Left ventricle myocardium inferior (tissue), 1 donor: ENCODE results near the gene CDK14. TPM values are rescaled to one million over a fixed set of nuclear protein-coding genes. Genes with fewer than 3 reads are reported as not detected.

Experiments used
- DNase-seq: peaks from one replicate; pipeline ENCODE4 v3.0.0-alpha.2; 2020
- H3K27ac ChIP-seq: fragments of 200-600 bp; replicated peaks from 2 replicates; pipeline ENCODE4 v1.8.0; 2021
- H3K27me3 ChIP-seq: fragments of 200-600 bp; 2 replicates; pipeline ENCODE4 v1.8.0; 2021; ENCODE audit warnings: low read depth
- H3K36me3 ChIP-seq: fragments of 200-600 bp; 2 replicates; pipeline ENCODE4 v1.8.0; 2021
- H3K4me1 ChIP-seq: fragments of 200-600 bp; 2 replicates; pipeline ENCODE4 v1.8.0; 2021
- H3K4me3 ChIP-seq: fragments of 200-600 bp; 2 replicates; pipeline ENCODE4 v1.8.0; 2021; ENCODE audit warnings: mild to moderate bottlenecking, moderate library complexity
- H3K9me3 ChIP-seq: fragments of 200-600 bp; replicated peaks from 2 replicates; pipeline ENCODE4 v1.8.0; 2021
- intact Hi-C: fragments of 100-400 bp; cut with micrococcal nuclease; formaldehyde crosslinking; loops from one replicate; pipeline ENCODE4 v1.11.0; 2022
- total RNA-seq: library from RNA; stranded (reverse); fragmentation: NEBNext Ultra II Directional; extraction: Animal tissue kit (Norgen Biotek cat#: 25700); gene quantifications from one replicate; pipeline ENCODE4 v1.2.1, GENCODE V29; 2021
- TF ChIP-seq, protein P1 (sequence below): fragments of 200-600 bp; IDR thresholded peaks from 2 replicates; pipeline ENCODE4 v1.8.0; 2021; ENCODE audit warnings: antibody characterized with exemption, mild to moderate bottlenecking, borderline replicate concordance
- donor health status: DM: no; HTN: yes; CAD: no; lungs with severe emphysema.

Gene CDK14
- total RNA-seq, 1 donor from 2014 or later = 18.7 TPM

DNA sequence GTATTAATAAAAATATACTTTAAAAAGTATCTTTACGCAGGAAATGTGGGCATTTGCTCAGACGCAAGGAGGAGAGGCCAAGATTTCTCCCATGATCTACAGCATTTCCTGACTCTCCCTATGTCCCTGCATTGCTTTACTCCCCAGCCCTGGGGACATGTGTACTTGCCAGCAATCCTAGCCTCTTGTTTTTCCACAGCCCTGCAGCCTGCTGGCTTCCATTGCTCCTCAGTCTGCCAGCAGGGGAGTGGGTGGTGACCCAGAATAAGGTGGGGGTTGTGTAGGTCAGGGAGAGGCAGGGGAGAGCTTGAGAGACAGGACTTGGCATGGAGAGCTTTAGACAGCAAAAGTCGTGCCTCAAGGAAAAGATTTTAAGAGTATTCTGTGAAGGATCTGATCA is 307.7 kb downstream of the CDK14 start:
- intact Hi-C loops = no loop called here
- H3K36me3 ChIP-seq = no peaks in the 10 kb centered on the region
- no peaks in the 10 kb centered on the region for H3K4me1 ChIP-seq
- no peak overlapping the region for H3K4me3 ChIP-seq
- TF ChIP-seq, protein P1, sequence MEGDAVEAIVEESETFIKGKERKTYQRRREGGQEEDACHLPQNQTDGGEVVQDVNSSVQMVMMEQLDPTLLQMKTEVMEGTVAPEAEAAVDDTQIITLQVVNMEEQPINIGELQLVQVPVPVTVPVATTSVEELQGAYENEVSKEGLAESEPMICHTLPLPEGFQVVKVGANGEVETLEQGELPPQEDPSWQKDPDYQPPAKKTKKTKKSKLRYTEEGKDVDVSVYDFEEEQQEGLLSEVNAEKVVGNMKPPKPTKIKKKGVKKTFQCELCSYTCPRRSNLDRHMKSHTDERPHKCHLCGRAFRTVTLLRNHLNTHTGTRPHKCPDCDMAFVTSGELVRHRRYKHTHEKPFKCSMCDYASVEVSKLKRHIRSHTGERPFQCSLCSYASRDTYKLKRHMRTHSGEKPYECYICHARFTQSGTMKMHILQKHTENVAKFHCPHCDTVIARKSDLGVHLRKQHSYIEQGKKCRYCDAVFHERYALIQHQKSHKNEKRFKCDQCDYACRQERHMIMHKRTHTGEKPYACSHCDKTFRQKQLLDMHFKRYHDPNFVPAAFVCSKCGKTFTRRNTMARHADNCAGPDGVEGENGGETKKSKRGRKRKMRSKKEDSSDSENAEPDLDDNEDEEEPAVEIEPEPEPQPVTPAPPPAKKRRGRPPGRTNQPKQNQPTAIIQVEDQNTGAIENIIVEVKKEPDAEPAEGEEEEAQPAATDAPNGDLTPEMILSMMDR = no peak
- H3K27ac ChIP-seq = no peak overlapping the region
- no peaks in the 10 kb centered on the region for H3K9me3 ChIP-seq
- no peaks in the 10 kb centered on the region for H3K27me3 ChIP-seq
- DNase-seq = no peak

GRCh38 chr7:90910136-90910535 is 314.0 kb downstream of the CDK14 start:
- Histone ChIP-seq H3K4me1 (no peaks in the 10 kb centered on the region), H3K27ac (no peak overlapping the region), H3K9me3 (no peaks in the 10 kb centered on the region), H3K4me3 (no peak overlapping the region), H3K36me3 (no peaks in the 10 kb centered on the region), H3K27me3 (no peaks in the 10 kb centered on the region)
- no peak for DNase-seq
- TF ChIP-seq, protein P1 = no peak
- intact Hi-C loops = no loop called here

DNA sequence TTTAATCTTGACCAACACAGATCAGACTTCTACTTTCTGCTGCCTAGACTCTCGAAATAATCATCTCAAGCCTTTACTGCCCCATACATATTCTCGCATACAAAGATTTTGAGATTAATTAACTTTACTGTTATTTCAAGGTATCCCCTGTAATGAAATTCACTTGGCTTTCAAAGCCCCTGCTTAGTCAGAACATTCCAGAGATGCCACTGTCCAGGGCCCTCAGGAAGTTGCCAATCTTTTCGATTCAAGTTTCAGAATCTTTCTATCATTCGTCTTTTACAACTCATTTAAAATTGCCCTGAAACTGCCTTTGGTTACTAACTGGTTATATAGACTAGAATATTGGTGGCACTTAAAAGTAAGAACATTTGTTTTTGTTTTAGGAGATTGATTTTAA is 320.2 kb downstream of the CDK14 start:
- intact Hi-C loops = no loop called here
- no peaks in the 10 kb centered on the region for H3K27me3 ChIP-seq
- DNase-seq = no peak
- no peaks in the 10 kb centered on the region for H3K4me1 ChIP-seq
- no peaks in the 10 kb centered on the region for H3K9me3 ChIP-seq
- TF ChIP-seq, protein P1 = no peak
- no peak overlapping the region for H3K27ac ChIP-seq
- no peaks in the 10 kb centered on the region for H3K36me3 ChIP-seq
- H3K4me3 ChIP-seq = no peak overlapping the region

DNA sequence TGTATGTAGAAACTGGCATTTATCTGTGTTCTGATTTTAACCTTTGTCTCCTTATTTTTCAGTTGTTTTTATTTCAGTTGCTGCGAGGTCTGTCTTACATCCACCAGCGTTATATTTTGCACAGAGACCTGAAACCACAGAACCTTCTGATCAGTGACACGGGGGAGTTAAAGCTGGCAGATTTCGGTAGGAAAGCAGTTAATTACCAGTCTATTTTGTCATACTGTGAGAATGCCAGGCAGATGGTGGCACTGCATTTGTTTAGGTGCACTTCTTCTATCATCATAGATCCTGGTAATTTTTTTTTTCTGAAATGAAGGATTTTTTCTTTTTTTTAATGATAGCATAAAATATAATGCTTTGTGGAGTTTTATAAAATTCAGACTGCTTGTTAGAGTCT is 321.4 kb downstream of the CDK14 start:
- Histone ChIP-seq H3K36me3 (no peaks in the 10 kb centered on the region), H3K4me3 (no peak overlapping the region), H3K9me3 (no peaks in the 10 kb centered on the region), H3K27ac (no peak overlapping the region), H3K4me1 (no peaks in the 10 kb centered on the region), H3K27me3 (no peaks in the 10 kb centered on the region)
- DNase-seq = no peak
- TF ChIP-seq, protein P1 = no peak
- intact Hi-C loops = no loop called here

DNA sequence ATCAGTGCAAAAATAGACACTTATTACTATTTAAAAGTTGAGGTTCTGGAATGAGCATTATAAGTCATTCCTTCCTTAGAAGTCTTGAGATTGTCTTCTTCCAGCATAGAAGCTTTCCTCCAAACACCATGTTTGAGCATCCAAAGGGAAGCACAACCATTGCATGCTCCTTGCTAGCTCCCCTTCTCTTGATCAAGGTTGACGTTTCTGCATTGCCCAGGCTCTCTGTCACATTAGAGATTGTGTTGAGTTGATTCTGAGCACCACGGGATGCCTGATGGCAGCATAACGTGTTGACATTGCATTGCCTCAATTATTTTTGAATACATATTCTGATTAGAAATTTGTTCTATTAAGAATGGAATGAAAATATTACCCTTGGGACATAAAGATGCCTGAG is 322.2 kb downstream of the CDK14 start:
- TF ChIP-seq, protein P1 = no peak
- intact Hi-C loops = no loop called here
- H3K4me1 ChIP-seq = no peaks in the 10 kb centered on the region
- H3K36me3 ChIP-seq = no peaks in the 10 kb centered on the region
- no peak overlapping the region for H3K27ac ChIP-seq
- no peak overlapping the region for H3K4me3 ChIP-seq
- H3K9me3 ChIP-seq = no peaks in the 10 kb centered on the region
- H3K27me3 ChIP-seq = no peaks in the 10 kb centered on the region
- no peak for DNase-seq

- H3K36me3 ChIP-seq = no peaks in the 10 kb centered on the region
- H3K27me3 ChIP-seq = no peaks in the 10 kb centered on the region
- intact Hi-C loops = no loop called here
- no peak overlapping the region for H3K4me3 ChIP-seq
- TF ChIP-seq, protein P1 = no peak
- no peaks in the 10 kb centered on the region for H3K9me3 ChIP-seq
- DNase-seq = no peak
- no peak overlapping the region for H3K27ac ChIP-seq
- H3K4me1 ChIP-seq = no peaks in the 10 kb centered on the region
Measured at GRCh38 chr7:90919816-90920215, 323.7 kb downstream of the CDK14 start.
